Camera-type eye (tissue), 1 donor: Measurements from ENCODE around the gene RAB6C. TPM values are rescaled to one million over a fixed set of nuclear protein-coding genes. Genes with fewer than 3 reads are reported as not detected.

Experiments
- total RNA-seq: library from RNA; depleted of rRNA; stranded (reverse); fragments of >200 nt; gene quantifications from one replicate; pipeline ENCODE4 v1.2.3, GENCODE V29; 2014

Gene RAB6C
- 0.44 TPM for total RNA-seq

DNA sequence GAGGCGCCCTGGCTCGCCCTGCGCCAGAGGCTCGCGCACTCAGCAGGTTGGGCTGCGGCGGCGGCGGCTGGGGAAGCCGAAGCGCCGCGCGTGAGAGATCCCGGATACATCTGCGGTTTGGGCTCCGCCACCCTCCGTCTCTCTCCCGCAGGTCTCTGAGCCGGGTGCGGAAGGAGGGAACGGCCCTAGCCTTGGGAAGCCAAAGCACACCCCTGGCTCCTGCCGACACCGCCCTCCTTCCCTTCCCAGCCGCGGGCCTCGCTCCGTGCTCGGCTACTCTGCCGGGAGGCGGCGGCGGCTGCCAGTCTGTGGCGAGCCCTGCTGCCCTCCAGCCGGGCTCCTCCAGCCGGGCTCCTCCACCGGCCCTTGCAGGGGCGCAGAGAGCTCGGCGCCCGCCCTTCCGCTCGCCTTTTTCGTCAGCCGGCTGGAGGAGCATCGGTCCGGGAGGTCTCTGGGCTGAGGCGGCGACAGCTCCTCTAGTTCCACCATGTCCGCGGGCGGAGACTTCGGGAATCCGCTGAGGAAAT lies at the start of gene RAB6C:
Gene RAB6C, plus strand, starts transcription at position 38 of the 527 bp plus-strand sequence. Its CDS starts 450 bp downstream, at position 488.

Other genes starting within 250 kb of the RAB6C start
- gene POTEF, start 149.6 kb downstream of the RAB6C start, total RNA-seq = not detected
- gene CCDC74B, start 165.4 kb downstream of the RAB6C start, total RNA-seq = 13.4 TPM
- 35.3 TPM for gene SMPD4, start 201.9 kb downstream of the RAB6C start, total RNA-seq
- gene MZT2B, start 202.6 kb downstream of the RAB6C start, total RNA-seq = 44.9 TPM
- not detected for gene TUBA3E, start 218.8 kb downstream of the RAB6C start, total RNA-seq